ENCODE data around the gene CABLES2. TPM values are rescaled to one million over a fixed set of nuclear protein-coding genes. Genes with fewer than 3 reads are reported as not detected.

Gene CABLES2
- total RNA-seq, 6 experiments from 2014 or later, result 1.4 to 2.9 (median 2.5) TPM

- H3K4me3 ChIP-seq, result no peak overlapping the region
- no peak for ATAC-seq
- no peak for TF ChIP-seq CTCF (IDR thresholded peaks at IDR 0.05)
- DNase-seq, result no peak
- H3K36me3 ChIP-seq, result no peaks in the 10 kb centered on the region
- no peaks in the 10 kb centered on the region for H3K9me3 ChIP-seq
- H3K27ac ChIP-seq, result no peak overlapping the region
- intact Hi-C loops (cut with DNase I), result no loop called here
- peaks cover 0 to 7% (median 0%) of the 10 kb centered on the region in 4 donors for H3K4me1 ChIP-seq
- H3K27me3 ChIP-seq, result no peaks in the 10 kb centered on the region
- 64% methylated on average over 8 of the region's 18 CpGs for WGBS (ENCODE audit: insufficient coverage, low coverage, low lambda C conversion rate, missing lambda C conversion rate)
Observed at GRCh38 chr20:62452475-62453095, 45.5 kb upstream of the CABLES2 start.

- no peak for ATAC-seq
- no peaks in the 10 kb centered on the region for H3K27me3 ChIP-seq
- no peaks in the 10 kb centered on the region for H3K36me3 ChIP-seq
- H3K9me3 ChIP-seq, result no peaks in the 10 kb centered on the region
- intact Hi-C loops (cut with DNase I), result no loop called here
- H3K4me3 ChIP-seq, result no peak overlapping the region
- DNase-seq, result no peak
- 84% methylated on average over 3 of the region's 3 CpGs for WGBS (ENCODE audit: insufficient coverage, low coverage, low lambda C conversion rate, missing lambda C conversion rate)
- H3K4me1 ChIP-seq, result peaks cover 0 to 7% (median 0%) of the 10 kb centered on the region in 4 donors
- H3K27ac ChIP-seq, result no peak overlapping the region
- TF ChIP-seq POLR2A (IDR thresholded peaks at IDR 0.05) (no peak), CTCF (IDR thresholded peaks at IDR 0.05) (no peak)
Observed at GRCh38 chr20:62451970-62452369, 44.9 kb upstream of the CABLES2 start.

GRCh38 chr20:62451156-62451767, 44.2 kb upstream of the CABLES2 start:
- DNase-seq (no peak), ATAC-seq (no peak)
- Histone ChIP-seq H3K27ac (no peak overlapping the region), H3K9me3 (no peaks in the 10 kb centered on the region), H3K27me3 (no peaks in the 10 kb centered on the region), H3K4me3 (no peak overlapping the region), H3K4me1 (peaks cover 0 to 7% (median 0%) of the 10 kb centered on the region in 4 donors), H3K36me3 (no peaks in the 10 kb centered on the region)
- WGBS (ENCODE audit: insufficient coverage, low coverage, low lambda C conversion rate, missing lambda C conversion rate), result 74% methylated on average over 5 of the region's 10 CpGs
- no peak for TF ChIP-seq CTCF (IDR thresholded peaks at IDR 0.05)
- TF ChIP-seq POLR2A (IDR thresholded peaks at IDR 0.05), result no peak
- intact Hi-C loops (cut with DNase I), result no loop called here

DNA sequence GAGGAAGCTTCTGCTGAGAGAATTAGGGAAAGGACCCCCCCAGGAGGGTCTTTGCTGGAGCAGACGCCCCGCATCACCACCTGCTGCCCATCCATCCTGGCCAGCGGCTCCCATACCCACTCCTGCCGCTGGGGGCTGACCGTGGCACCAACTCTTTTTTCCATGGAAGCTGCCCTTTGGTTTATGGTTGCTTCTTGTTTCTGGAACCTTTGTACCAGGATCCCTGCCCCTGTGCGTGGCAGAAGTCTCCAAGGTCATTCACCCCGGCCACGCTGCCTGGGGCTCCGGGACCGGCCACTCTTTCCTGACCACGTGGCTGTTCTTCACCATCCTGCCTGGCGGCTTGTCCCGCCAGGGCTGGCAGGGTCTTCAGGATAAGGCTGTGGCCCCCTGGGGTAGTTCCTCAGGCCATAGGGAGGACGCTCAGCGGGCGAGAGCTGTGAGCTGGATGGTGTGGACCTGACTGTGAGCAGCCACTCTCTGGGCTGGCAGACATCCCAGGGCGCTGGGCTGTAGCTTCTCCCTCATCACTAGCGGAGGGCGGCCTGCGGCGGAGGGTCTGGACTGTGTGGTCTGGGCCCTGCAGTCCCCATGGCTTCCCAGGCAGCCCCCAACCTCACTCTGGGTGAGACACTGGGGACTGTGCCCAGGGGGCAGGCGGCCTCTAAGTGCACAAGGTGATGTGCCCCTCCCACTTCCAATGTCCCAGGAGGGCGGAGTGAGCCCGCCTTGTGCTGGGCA, 43.0 kb upstream of the CABLES2 start:
- peaks cover 0 to 7% (median 0%) of the 10 kb centered on the region in 4 donors for H3K4me1 ChIP-seq
- no peak overlapping the region for H3K27ac ChIP-seq
- H3K27me3 ChIP-seq, result no peaks in the 10 kb centered on the region
- intact Hi-C loops (cut with DNase I), result no loop called here
- no peak overlapping the region for H3K4me3 ChIP-seq
- ATAC-seq, result peak; percentile 25 to 68 (median 44)
- TF ChIP-seq POLR2A (IDR thresholded peaks at IDR 0.05) (no peak), CTCF (IDR thresholded peaks at IDR 0.05) (peak in 3 of 4 donors; percentile 5 to 23 (median 16))
- no peaks in the 10 kb centered on the region for H3K9me3 ChIP-seq
- H3K36me3 ChIP-seq, result no peaks in the 10 kb centered on the region
- DNase-seq, result no peak
- 0% methylated on average over 6 of the region's 24 CpGs for WGBS (ENCODE audit: insufficient coverage, low coverage, low lambda C conversion rate, missing lambda C conversion rate)
